Activated naive CD4-positive, alpha-beta T cell treated with anti-CD3 and anti-CD28 coated beads for 36 hours (primary cell): ENCODE measurements around the gene B4GALNT4. TPM values are rescaled to one million over a fixed set of nuclear protein-coding genes. Genes with fewer than 3 reads are reported as not detected.
"Not testable (repeated sequence)": the region's sequence is repeated elsewhere in the genome, so short reads cannot be mapped to it uniquely, and the experiment has no call there.

Experiments used
- CTCF ChIA-PET: fragments of 350-600 bp; sonication (Branson Sonifier 250); formaldehyde crosslinking; loops from one replicate; lab custom pipeline; 2021; ENCODE audit warnings: antibody characterized with exemption; lab: Charles Lee
- DNase-seq: peaks from one replicate; pipeline ENCODE4 v3.0.0-alpha.2; 2020
- H3K27ac Mint-ChIP-seq: one replicate; pipeline ENCODE4 v1.8.0; 2021; ENCODE audit warnings: mild to moderate bottlenecking, mixed read lengths
- H3K27me3 Mint-ChIP-seq: one replicate; pipeline ENCODE4 v1.8.0; 2021; ENCODE audit warnings: low read depth, mixed read lengths
- H3K36me3 Mint-ChIP-seq: one replicate; pipeline ENCODE4 v1.8.0; 2021; ENCODE audit warnings: low read depth, mixed read lengths
- H3K4me1 Mint-ChIP-seq: one replicate; pipeline ENCODE4 v1.8.0; 2021; ENCODE audit warnings: low read depth, mixed read lengths
- H3K4me3 Mint-ChIP-seq: one replicate; pipeline ENCODE4 v1.8.0; 2021; ENCODE audit warnings: mild to moderate bottlenecking, moderate library complexity, mixed read lengths
- H3K9me3 Mint-ChIP-seq: one replicate; pipeline ENCODE4 v1.8.0; 2021; ENCODE audit warnings: mixed read lengths
- intact Hi-C: fragments of 100-400 bp; cut with micrococcal nuclease; formaldehyde crosslinking; loops from one replicate; pipeline ENCODE4 v1.15.1; 2023
- total RNA-seq, 2 experiments: library from RNA; stranded (reverse); gene quantifications; one replicate each; pipeline ENCODE4 v1.2.3, GENCODE V29; 2021

B4GALNT4 gene
- total RNA-seq, 2 experiments from 2014 or later: 4.1 to 5.2 TPM

DNA sequence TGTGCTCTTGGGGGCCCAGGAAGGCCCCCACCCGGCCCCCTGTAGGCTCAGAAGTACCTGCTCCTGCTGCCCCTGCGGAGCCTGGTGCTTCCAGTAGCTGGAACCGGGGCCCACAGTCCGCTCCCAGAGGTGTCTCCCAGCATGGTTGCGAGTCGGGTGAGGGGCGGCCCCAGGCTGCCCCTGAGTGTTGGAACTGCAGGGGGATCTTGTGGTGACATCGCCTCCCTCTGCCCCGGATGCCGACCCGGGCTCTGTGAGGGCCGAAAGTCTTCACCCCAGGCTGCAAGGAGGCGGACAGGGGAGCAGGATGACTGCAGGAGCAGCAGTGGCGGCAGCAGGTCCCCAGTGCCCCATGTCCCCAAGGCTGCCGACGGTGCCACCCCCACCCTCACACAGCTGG lies 15.2 kb downstream of the B4GALNT4 start:
- Mint-ChIP-seq H3K27me3 (peaks cover 3% of the 10 kb centered on the region), H3K4me1 (peaks cover 2% of the 10 kb centered on the region), H3K36me3 (no peaks in the 10 kb centered on the region), H3K4me3 (no peak overlapping the region), H3K27ac (no peak overlapping the region), H3K9me3 (peaks cover 8% of the 10 kb centered on the region)
- CTCF ChIA-PET: no interaction called here
- intact Hi-C loops: no loop called here
- no peak for DNase-seq

DNA sequence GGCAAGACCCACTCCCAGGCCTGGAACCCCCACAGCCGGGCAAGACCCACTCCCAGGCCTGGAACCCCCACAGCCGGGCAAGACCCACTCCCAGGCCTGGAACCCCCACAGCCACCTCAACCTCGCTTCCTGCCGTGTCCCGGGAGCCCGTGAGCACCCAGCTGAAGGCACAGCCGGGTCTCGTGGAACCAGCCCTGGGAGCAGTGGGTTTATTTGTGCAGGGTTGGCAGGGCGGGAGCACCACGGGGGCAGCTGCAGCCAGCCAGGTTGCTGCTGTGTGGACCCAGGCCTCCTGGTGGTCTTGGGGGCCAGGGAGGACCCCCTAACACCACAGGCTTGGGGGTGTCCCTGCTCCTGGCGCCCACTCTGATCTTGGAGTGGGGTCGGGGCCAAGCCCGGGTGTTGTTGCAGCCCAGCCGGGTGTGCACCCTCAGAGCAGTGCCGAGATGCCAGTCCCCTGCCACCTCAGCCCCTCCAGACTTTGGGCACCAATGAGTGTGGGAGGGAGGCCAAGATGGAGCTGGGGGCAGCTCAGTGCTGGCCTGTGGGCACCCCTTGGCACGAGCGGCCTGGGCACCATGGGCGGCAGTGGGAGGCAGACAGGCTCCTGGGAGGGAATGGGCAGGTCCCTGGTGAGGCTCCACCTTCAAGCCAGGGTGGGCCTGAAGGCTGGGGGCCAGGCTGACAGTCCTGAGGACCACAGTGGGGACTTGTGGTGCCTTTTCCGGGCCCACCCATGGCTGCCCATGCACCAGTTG lies 16.5 kb downstream of the B4GALNT4 start:
- intact Hi-C loops: no loop called here
- peaks cover 3% of the 10 kb centered on the region for H3K27me3 Mint-ChIP-seq
- CTCF ChIA-PET: no interaction called here

DNA sequence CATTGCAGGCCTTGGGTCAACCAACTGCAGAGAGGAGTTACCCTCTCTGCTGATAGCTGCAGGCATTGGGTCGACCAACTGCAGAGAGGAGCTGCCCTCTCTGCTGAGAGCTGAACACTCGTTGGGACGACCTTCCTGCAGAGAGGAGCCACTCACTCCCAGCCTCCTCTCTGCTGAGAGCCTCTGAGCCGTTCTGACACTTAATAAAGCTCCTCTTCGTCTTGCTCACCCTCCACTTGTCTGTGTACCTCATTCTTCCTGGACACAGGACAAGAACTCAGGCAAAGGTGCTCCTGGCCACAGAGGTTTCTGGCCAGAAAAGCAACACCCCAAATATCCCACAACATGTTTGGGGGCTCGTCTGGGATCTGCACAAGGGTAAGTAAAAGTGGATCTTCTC lies 17.2 kb downstream of the B4GALNT4 start:
- no peak for DNase-seq
- intact Hi-C loops: no loop called here
- Mint-ChIP-seq H3K9me3 (peaks cover 8% of the 10 kb centered on the region), H3K36me3 (no peaks in the 10 kb centered on the region), H3K4me3 (no peak overlapping the region), H3K4me1 (peaks cover 2% of the 10 kb centered on the region), H3K27ac (no peak overlapping the region), H3K27me3 (peaks cover 3% of the 10 kb centered on the region)
- CTCF ChIA-PET: no interaction called here

More for the DNA sequence above, 16.5 kb downstream of the B4GALNT4 start:
- peaks cover 2% of the 10 kb centered on the region for H3K4me1 Mint-ChIP-seq
- no peak for DNase-seq
- H3K27ac Mint-ChIP-seq: no peak overlapping the region
- no peak overlapping the region for H3K4me3 Mint-ChIP-seq
- H3K36me3 Mint-ChIP-seq: no peaks in the 10 kb centered on the region
- peaks cover 8% of the 10 kb centered on the region for H3K9me3 Mint-ChIP-seq

DNA sequence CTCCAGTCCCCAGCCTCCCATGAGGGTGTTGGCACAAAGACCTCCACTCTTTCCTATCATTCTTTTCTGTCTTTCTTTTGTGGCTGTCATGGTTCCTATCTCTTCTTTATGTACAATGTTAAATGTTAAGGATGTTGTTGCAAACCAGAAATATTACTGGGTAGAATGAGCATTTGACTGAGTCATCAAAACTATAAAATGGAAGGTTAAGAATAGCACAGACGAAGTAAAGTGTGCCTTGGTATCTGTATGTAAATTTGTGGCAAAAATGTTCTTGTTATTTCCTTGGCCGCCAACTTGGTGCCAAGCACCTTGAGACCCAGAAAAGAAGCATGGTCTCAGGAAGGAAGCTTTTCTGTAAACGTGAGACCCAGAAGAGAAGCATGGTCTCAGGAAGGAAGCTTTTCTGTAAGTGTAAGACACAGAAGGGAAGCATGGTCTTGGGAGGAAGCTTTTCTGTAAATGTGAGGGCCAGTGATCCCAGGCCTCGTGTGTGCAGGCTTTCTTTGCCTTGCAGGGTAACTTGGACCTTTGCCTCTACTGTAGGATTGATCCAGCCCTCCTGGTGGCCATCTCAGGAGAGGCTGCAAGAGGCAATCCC lies 18.0 kb downstream of the B4GALNT4 start:
- Mint-ChIP-seq H3K4me1 (no peaks in the 10 kb centered on the region), H3K4me3 (no peak overlapping the region), H3K27ac (no peak overlapping the region), H3K9me3 (peaks cover 8% of the 10 kb centered on the region), H3K27me3 (no peaks in the 10 kb centered on the region), H3K36me3 (no peaks in the 10 kb centered on the region)
- DNase-seq: no peak
- intact Hi-C loops: no loop called here
- CTCF ChIA-PET: interaction anchor here (1.2 kb wide), 1 partner anchor 10 kb away, joined by 3 read pairs; no protein-coding TSS in a partner anchor

DNA sequence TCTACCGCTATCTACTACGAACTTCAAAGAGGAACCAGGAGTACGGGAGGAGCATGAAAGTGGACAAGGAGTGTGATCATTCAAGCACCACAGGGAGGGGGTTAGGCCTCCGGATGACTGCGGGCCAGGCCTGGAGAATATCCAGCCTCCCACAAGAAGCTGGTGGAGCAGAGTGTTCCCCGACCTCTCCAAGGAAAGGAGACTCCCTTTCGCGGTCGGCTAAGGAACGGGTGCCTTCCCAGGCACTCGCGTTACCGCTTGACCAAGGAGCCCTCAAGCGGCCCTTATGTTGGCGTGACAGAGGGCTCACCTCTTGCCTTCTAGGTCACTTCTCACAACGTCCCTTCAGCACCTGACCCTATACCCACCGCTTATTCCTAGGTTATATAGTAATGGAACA lies 20.1 kb downstream of the B4GALNT4 start:
- H3K36me3 Mint-ChIP-seq, H3K27ac Mint-ChIP-seq, H3K4me3 Mint-ChIP-seq, intact Hi-C loops, H3K9me3 Mint-ChIP-seq, H3K4me1 Mint-ChIP-seq, H3K27me3 Mint-ChIP-seq, CTCF ChIA-PET, DNase-seq: not testable (repeated sequence)

DNA sequence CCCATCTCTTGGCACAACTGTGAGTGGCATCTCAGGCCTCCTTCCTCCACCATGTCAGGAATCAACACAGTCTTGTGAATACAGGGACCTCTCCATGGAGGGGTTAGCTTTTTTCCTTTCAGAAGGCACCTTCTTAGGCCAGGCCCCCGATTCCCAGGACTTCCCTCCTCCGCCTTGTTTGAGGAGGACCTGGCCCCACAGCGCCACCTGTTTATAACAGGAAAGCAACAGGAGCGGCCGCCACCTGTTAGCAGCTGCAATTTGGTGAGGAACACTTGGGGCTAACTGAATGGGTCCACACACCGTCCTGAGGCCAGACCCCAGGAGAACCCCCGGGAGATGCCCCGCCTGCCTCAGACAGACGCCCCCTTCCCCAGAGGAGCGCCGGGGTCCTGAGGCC lies 20.9 kb downstream of the B4GALNT4 start:
- Mint-ChIP-seq H3K9me3 (peaks cover 8% of the 10 kb centered on the region), H3K4me1 (no peaks in the 10 kb centered on the region), H3K27ac (no peak overlapping the region), H3K27me3 (no peaks in the 10 kb centered on the region), H3K4me3 (no peak overlapping the region), H3K36me3 (no peaks in the 10 kb centered on the region)
- intact Hi-C loops: no loop called here
- DNase-seq: no peak
- CTCF ChIA-PET: no interaction called here

DNA sequence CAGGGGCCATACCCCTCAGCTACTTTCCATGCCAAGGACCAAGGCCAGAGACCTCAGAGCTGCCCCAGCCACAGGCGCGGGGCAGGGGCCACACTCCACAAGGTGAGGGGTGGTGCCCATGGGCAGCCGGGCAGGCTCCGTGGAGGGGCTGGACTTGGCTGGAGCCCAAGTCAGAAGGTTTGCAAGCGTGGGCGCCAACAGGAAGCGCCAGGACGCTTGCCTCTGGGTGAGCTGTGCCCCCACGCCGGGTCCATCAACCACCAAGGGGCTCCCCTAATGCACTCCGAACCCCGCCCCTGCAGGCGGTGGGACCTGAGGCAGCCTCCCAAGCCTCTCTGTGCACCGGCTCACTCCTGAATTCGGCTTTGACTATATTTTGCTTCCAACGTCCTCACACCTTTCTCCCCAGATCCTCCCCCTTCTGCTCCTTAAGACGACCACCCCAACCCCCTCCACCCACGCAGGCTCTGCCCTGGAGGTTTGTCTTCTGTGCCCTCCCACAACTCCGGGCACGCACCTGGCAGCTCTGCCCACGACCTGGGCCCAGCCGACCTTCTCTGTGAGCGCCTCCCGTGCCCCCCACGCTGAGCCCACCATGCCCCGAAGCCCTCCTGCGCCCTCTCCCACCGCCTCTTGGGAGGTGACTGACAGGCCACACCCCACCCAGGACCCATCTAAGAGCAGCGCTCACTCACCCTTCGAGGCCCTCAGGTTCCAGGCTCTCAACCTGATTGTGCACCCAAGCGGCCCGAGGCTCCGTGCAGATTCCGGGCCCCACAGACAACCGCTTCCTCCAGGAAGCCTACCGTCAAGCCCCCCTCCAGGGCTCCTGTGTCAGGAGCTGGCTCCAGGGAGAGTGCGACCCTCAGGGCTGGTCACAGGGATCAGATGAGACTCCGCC lies 22.1 kb downstream of the B4GALNT4 start:
- CTCF ChIA-PET: interaction anchor here (0.6 kb wide), 1 partner anchor 28 kb away, joined by 4 read pairs; no protein-coding TSS in a partner anchor

DNA sequence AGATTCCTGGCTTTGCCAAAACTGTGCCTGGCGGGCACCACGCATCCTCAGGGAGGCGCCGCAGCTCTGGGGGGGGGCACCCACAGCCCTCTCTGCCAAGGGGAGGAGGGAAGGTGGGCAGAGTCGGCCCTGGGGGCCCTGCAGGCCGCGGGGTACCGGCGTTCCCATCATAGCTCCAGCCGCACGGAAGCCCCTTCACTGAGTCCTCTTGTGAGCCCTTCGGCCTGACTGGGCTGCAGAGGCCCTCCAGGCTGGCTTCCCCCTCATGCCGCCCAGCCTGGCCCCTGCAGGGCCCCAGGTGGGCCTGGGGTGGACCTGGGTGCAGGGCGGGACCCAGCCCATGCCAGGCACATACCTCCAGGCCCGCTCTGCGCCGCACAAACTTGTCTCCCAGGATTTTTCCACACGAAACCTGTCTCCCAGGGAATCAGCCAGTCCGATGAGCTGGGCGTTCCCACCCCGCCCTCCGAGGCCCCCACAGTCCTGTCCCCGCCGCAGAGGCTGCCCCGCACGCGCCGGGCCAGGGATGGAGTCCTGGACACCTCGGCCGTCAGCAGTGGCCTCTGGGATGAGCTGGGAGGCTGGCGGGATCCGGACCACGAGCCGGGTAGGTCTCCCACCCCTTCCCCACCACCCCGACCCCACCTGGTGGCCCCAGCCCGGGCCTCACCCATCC lies 22.9 kb downstream of the B4GALNT4 start:
- Mint-ChIP-seq H3K27me3 (no peaks in the 10 kb centered on the region), H3K27ac (no peak overlapping the region), H3K36me3 (no peaks in the 10 kb centered on the region), H3K4me1 (no peaks in the 10 kb centered on the region), H3K9me3 (peaks cover 2% of the 10 kb centered on the region), H3K4me3 (no peak overlapping the region)
- intact Hi-C loops: no loop called here
- CTCF ChIA-PET: interaction anchor here (0.6 kb wide), 1 partner anchor 29 kb away, joined by 4 read pairs; no protein-coding TSS in a partner anchor
- no peak for DNase-seq

More for the DNA sequence above, 22.1 kb downstream of the B4GALNT4 start:
- H3K27ac Mint-ChIP-seq: no peak overlapping the region
- DNase-seq: no peak
- no peaks in the 10 kb centered on the region for H3K4me1 Mint-ChIP-seq
- no peaks in the 10 kb centered on the region for H3K36me3 Mint-ChIP-seq
- H3K27me3 Mint-ChIP-seq: no peaks in the 10 kb centered on the region
- no peak overlapping the region for H3K4me3 Mint-ChIP-seq
- intact Hi-C loops: no loop called here
- peaks cover 8% of the 10 kb centered on the region for H3K9me3 Mint-ChIP-seq

DNA sequence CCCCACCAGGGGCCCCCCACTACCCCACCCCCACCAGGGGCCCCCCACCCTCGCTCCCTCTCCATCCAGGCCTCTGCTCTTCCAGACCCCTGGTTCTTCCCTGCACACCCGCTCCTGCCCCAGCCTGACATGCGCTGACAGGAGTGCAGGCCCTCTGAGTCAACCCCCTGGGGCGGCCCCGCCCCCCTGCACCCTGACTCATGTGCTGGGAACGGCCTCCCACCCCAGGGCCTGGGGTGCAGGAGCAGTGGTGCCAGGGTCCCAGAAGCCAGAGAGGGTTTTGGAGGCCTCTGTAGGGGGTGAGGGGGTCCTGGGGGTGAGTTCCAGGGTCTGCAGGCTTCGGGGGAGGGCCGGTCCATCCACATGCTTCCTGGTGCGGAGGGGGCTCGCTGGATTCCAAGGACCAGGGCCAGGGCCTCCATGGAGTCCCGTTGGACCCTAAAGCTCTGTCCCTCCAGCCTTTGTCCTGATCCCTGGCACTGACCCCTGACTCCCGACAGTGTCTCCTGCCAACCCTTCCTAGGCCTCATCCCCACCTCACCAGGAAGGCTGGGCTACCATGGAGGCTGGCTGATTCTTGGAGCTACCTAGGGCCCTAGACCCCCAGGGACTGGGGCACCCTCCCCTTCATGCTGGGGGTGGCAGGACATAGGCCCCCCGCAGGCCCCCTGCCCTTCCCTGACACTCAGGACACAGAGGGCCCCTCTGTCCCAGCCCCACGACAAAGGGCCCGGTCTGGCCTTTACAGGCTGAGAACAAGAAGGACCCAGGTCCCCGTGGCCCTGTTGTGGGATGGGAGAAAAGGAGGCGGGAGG lies 24.1 kb downstream of the B4GALNT4 start:
- Mint-ChIP-seq H3K27ac (no peak overlapping the region), H3K27me3 (no peaks in the 10 kb centered on the region), H3K9me3 (no peaks in the 10 kb centered on the region), H3K4me3 (no peak overlapping the region), H3K36me3 (no peaks in the 10 kb centered on the region), H3K4me1 (peaks cover 3% of the 10 kb centered on the region)
- intact Hi-C loops: no loop called here
- DNase-seq: no peak
- CTCF ChIA-PET: no interaction called here

DNA sequence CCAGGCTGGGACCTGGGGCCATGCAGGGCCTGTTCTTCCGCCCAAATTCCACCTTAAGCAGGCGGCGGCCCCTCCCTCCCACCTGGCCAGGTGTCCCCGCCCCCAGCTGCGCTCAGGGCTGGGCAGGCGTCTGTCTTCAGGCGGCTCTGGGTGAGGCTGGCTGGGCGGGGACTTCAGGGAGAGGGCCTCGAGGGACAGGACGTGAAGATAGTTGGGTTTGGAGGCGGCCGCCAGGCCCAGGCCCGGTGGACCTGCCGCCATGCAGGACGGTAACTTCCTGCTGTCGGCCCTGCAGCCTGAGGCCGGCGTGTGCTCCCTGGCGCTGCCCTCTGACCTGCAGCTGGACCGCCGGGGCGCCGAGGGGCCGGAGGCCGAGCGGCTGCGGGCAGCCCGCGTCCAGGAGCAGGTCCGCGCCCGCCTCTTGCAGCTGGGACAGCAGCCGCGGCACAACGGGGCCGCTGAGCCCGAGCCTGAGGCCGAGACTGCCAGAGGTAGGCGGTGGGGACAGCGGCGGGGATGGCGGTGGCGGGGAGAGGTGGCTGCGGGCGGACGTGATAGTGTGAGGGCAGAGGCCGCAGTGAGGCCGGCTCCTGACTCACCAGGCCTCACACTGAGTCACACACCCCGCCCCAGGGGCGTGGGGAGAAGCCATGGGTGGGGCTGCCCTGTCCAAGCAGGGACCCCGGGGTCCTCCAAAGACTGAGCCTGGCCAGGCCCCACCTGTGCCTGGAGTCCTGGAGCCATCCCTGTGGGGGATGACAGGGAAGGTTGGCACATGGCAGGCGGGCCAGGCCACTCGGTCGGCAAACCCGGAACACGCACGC lies 24.9 kb downstream of the B4GALNT4 start, which contains the start of gene PKP3:
TSS of gene PKP3 (plus strand) at position 176 of the 824 bp plus-strand sequence. CDS start at position 260, 84 bp downstream.
- CTCF ChIA-PET: no interaction called here
- no peak within 1 kb of the TSS for H3K4me3 Mint-ChIP-seq
- peaks cover 4% of the 10 kb centered on the region for H3K9me3 Mint-ChIP-seq
- H3K27ac Mint-ChIP-seq: no peak within 1 kb of the TSS
- intact Hi-C loops: no loop called here
- no peaks in the 10 kb centered on the region for H3K27me3 Mint-ChIP-seq
- peaks cover 5% of the 10 kb centered on the region for H3K4me1 Mint-ChIP-seq
- DNase-seq: no peak
- H3K36me3 Mint-ChIP-seq: no peaks in the 10 kb centered on the region
